GM18526 (cell line): Measurements from ENCODE around the gene C12orf57.

Experiments used
- POLR2A ChIP-seq: IDR thresholded peaks from 3 replicates; pipeline ENCODE4 v1.6.1; 2011; ENCODE audit not compliant: insufficient read length; ENCODE audit errors: extremely low read depth

The C12orf57 gene

DNA sequence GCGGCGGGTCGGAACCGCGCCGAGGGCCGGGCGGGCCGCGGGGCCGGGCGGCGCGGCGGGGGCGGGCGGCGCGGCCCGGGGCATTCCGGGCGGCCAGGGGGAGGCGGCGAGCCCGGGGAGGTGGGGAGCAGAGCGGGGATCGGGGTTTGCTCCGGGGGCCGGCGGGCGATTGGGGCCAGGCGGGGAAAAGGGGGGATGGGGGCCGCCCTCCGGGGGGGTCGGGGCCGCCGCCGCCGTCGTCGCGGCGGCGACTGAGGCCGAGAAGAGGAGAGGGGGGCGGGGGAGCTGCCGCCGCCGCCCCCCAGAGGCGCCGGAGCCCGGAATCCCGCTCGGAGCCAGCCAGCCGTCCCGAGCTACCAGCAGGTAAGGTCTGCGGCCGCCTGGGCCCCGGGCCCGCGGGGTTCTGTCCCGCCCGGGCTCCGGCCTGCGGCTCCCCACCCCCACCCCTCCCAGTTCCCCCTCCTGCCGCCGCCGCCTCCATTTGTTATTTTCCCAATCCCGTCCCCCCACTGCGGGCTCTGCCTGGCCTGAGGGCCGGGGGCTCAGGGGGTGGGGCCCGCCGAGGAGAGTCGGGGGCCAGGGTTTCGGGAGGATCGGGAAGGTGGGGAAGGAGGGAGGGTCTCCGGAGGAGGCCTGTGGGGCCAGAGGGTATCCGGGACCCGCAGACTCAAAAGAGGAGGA is 15.7 kb upstream of the C12orf57 start:
- no peak for TF ChIP-seq POLR2A

DNA sequence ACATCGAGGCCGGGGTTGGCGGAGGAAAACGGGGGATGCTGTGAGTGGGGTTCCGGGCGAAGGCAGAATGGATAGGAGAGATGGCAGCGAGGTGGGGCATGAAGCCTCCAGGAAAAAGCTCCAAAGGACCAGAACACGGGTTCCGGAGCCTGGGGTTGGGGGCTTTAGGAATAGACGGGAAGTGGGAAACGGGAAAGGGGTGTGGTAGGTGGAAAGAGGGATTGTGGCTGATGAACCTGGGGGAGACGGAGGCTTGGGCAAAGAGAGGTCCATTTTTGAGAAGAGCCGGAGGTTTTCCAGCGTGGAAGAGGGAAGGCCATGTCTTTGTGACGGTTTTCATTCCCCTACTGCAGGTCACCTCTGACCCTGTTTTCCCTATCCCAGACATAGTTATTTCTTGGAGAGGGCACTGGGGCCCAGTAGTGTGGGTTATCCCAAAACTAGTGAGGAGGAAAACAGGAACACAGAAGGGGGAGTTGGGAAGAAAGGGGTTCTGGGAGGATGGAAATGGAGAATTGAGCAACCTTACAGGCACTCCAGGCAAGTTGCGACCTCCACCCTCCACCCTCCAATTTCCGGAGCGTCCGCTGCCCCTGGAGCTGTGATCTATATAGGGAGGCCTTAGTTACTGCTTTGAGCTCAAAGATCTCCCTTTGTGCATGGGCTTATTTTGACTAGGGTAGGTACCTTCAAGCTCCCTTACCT is 15.0 kb upstream of the C12orf57 start:
- no peak for TF ChIP-seq POLR2A

GRCh38 chr12:6929466-6930452 is 14.1 kb upstream of the C12orf57 start:
- no peak for TF ChIP-seq POLR2A

- TF ChIP-seq POLR2A: no peak
Observed at GRCh38 chr12:6932766-6933165, 11.1 kb upstream of the C12orf57 start.

DNA sequence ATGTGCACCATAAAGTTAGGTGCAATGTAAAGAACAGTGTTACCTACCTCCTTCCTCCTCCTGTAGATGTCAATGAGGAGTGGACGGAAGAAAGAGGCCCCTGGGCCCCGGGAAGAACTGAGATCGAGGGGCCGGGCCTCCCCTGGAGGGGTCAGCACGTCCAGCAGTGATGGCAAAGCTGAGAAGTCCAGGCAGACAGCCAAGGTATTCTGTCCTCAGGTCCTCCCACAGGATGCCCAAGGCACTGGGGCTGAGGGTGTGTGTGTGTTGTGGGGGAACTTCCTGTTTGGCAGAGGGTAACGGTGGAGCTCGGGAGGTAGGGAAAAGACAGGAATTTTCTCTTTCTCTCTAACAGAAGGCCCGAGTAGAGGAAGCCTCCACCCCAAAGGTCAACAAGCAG is 9.7 kb upstream of the C12orf57 start:
- TF ChIP-seq POLR2A: no peak

DNA sequence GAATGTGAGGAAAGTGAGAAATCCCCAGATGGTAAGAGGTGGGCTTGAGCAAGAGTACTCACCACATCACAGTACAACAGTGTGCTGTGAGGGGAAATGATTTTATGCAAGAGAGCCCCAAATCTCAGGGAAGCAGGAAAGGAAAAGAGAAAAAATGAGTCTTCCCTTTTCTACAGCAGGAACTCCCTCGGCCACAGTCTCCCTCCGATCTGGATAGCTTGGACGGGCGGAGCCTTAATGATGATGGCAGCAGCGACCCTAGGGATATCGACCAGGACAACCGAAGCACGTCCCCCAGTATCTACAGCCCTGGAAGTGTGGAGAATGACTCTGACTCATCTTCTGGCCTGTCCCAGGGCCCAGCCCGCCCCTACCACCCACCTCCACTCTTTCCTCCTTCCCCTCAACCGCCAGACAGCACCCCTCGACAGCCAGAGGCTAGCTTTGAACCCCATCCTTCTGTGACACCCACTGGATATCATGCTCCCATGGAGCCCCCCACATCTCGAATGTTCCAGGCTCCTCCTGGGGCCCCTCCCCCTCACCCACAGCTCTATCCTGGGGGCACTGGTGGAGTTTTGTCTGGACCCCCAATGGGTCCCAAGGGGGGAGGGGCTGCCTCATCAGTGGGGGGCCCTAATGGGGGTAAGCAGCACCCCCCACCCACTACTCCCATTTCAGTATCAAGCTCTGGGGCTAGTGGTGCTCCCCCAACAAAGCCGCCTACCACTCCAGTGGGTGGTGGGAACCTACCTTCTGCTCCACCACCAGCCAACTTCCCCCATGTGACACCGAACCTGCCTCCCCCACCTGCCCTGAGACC is 8.2 kb upstream of the C12orf57 start:
- no peak for TF ChIP-seq POLR2A

GRCh38 chr12:6936194-6936635 is 7.6 kb upstream of the C12orf57 start:
- TF ChIP-seq POLR2A: no peak

GRCh38 chr12:6936636-6937480 is 7.0 kb upstream of the C12orf57 start:
- no peak for TF ChIP-seq POLR2A

- TF ChIP-seq POLR2A: peak; percentile 85
Observed at GRCh38 chr12:6937481-6938352, 6.1 kb upstream of the C12orf57 start.

- TF ChIP-seq POLR2A: no peak
Observed at GRCh38 chr12:6938353-6939190, 5.2 kb upstream of the C12orf57 start.

DNA sequence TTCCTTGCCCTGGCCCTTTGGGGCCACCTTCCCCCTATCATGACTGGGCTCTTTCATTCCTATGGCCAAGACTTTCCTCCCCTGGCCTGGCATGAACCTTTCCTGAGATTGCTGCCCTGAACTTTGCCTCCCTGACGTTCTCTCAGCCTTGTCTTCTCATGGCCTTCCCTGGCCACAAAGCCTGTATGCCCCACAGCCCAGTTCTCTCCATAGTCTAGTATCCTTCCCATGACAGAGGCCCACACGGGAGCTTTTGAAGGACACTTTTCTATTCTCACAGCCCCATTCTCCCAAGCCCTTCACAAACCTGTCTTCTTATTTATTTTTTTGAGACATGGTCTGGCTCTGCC is 4.7 kb upstream of the C12orf57 start:
- no peak for TF ChIP-seq POLR2A

DNA sequence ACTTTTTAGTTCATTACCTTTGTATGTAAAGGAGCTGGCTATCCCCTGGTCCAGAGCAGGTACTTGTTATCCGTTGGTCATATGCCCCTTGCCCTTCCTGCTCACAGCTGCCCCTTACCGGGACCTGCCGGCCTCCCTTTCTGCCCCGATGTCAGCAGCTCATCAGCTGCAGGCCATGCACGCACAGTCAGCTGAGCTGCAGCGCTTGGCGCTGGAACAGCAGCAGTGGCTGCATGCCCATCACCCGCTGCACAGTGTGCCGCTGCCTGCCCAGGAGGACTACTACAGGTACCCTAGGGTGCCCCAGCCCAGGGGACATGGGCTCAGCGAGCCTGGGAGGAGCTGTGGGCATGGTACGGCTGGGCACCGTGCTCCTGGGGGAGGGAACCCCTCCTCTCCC is 2.6 kb upstream of the C12orf57 start:
- TF ChIP-seq POLR2A: no peak
